GM12874 (cell line): ENCODE measurements around the gene USP28.

Experiments used
- TF ChIP-seq, protein P1 (sequence below): IDR thresholded peaks from 2 replicates; pipeline ENCODE4 v1.5.1; 2011; ENCODE audit warnings: low read depth, mild to moderate bottlenecking, control low read depth, low read length, moderate library complexity; ENCODE audit not compliant: insufficient read depth

Gene USP28

GRCh38 chr11:113760241-113760640 lies 115.1 kb downstream of the USP28 start:
- TF ChIP-seq, protein P1, sequence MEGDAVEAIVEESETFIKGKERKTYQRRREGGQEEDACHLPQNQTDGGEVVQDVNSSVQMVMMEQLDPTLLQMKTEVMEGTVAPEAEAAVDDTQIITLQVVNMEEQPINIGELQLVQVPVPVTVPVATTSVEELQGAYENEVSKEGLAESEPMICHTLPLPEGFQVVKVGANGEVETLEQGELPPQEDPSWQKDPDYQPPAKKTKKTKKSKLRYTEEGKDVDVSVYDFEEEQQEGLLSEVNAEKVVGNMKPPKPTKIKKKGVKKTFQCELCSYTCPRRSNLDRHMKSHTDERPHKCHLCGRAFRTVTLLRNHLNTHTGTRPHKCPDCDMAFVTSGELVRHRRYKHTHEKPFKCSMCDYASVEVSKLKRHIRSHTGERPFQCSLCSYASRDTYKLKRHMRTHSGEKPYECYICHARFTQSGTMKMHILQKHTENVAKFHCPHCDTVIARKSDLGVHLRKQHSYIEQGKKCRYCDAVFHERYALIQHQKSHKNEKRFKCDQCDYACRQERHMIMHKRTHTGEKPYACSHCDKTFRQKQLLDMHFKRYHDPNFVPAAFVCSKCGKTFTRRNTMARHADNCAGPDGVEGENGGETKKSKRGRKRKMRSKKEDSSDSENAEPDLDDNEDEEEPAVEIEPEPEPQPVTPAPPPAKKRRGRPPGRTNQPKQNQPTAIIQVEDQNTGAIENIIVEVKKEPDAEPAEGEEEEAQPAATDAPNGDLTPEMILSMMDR: no peak

DNA sequence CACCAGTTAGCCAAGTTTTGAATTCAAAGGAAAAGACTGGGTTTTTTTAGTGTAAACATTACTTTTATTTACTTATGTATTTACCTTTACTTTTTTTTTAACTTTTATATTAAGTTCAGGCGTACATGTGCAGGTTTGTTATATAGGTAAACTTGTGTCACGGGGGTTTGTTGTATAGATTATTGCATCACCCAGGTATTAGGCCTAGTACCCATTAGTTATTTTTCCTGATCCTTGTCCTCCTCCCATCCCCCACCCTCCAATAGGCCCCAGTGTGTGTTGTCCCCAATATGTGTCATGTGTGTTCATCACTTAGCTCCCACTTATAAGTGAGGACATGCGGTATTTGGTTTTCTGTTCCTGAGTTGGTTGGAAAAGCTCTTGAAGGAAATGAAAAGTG lies 122.4 kb downstream of the USP28 start:
- TF ChIP-seq, protein P1: no peak
